ENCODE results near the gene XNDC1N.
A peak's percentile ranks its signal among the peaks of the same experiment; 100 is the strongest.
"Not testable (repeated sequence)": the region's sequence is repeated elsewhere in the genome, so short reads cannot be mapped to it uniquely, and the experiment has no call there.

The XNDC1N gene

GRCh38 chr11:71930556-71931244 lies 2.3 kb upstream of the XNDC1N start:
- no peak for DNase-seq

GRCh38 chr11:71929491-71929890 lies 1.1 kb upstream of the XNDC1N start:
- DNase-seq: no peak

DNA sequence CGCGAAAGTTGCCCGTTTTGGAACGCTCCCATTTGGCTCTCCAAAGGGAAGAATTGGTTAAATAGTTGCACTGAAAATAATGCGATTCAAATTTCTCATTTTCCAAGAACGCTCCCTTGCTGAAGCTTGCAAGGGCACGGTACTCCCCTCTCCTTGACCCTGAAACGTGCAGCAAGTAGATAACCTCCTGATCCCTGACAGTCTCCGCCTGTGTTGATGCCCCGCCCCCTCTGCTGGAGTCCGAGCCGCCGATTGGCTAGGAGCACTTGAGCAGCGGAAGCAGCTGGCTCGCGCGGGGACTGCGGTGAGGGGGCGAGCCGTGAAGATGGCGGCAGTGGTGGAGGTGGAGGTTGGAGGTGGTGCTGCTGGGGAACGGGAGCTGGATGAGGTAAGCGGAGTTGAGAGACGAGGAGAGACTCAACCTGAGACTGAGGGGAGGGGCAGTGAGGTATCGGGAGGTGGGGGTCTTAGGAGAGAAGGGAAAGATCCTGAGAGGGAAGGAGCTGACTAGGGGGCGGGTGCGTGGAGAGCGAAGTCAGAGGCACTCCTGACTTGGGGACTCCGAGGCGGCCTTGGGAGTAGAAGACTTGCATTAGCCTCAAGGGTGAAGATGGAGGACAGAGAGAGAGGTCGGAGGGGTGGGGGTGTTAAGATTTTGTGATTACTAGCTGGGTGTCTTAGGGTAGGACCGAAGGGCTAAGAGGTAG lies 496 bp upstream of the XNDC1N start, which contains the start of gene RNF121:
TSS of gene RNF121 (plus strand) at position 310 of the 707 bp plus-strand sequence. CDS start at position 326, 16 bp downstream.
- DNase-seq: peak; percentile 98

DNA sequence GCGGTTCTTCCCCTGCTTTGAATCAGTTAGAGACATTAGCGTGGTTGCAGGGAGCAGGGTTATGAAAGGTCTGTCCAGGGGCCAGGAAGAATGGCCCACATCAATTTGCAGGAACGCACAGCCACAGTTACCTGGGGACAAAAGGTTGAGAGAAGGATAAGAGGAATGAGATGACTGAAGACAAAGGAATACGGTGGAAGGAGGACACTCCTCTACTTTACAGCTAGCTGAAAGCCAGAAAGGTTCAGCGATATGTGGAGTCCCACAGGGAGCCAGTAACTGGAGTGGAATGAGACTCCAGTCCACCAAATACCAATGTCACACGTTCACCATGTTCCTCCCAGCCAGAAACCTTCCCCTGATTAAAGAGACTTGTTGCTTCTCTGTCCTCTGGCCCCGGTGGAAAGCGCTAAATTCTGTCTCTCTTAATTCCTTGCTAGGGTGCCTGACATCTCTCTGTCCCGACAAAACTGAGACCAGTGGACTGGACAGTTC lies 10.7 kb downstream of the XNDC1N start:
- no peak for DNase-seq

DNA sequence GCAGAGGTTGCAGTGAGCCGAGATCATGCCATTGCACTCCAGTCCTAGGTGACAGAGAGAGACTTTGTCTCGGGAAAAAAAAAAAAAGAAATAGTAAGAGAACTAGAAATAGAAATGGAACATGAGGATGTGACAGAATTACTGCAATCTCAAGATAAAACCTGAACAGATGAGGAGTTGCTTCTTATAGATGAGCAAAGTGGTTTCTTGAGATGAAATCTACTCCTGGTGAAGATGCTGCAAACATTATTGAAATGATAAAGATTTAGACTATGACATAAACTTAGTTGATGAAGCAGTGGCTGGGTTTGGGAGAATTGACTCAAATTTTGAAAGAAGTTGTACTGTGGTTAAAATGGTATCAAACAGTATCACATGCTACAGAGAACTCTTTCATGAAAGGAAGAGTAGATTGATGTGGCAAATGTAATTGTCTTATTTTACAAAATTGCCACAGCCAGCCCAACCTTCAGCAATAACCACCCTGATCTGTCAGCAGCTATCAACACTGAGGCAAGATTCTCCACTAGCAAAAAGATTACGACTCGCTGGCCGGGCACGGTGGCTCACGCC lies 13.7 kb downstream of the XNDC1N start:
- no peak for DNase-seq

DNA sequence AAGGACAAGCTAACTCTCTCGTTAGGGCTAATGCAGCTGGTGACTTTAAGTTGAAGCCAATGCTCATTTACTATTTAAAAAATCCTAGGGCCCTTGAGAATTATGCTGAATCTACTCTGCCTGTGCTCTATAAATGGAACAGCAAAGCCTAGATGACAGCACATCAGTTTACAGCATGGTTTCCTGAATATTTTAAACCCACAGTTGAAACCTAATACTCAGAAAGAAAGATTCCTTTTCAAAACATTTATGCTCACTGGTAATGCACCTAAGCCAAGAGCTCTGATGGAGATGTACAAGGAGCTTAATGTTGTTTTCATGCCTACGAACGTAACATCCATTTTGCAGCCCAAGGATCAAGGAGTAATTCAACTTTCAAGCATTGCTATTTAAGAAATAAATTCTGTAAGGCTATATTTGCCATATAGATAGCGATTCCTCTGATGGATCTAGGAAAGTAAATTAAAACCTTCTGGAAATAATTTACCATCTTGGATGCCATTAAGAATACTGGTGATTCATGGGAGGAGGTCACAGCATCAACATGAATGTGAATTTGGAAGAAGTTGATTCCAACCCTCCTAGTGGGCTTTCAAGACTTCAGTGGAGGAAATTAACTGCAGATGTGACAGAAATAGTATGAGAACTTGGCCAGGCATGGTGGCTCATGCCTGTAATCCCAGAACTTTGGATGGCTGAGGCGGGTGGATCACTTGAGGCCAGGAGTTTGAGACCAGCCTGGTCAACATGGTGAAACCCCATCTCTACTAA lies 14.5 kb downstream of the XNDC1N start:
- DNase-seq: no peak

DNA sequence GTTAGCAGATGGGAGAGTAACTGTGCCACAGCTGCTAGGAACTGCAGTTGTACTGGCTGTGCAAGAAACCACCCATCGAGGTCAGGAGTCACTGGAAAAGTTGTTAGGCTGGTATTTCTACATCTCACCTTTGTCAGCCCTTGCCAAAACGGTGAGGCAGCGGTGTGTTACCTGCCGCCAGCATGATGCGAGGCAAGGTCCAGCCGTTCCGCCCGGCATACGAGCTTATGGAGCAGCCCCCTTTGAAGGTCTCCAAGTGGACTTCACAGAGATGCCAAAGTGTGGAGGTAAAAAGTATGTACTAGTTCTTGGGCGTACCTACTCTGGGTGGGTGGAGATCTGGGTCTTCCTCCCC lies 16.4 kb downstream of the XNDC1N start:
- DNase-seq: not testable (repeated sequence)

- not testable (repeated sequence) for DNase-seq
Measured at GRCh38 chr11:71911321-71911985, 16.9 kb downstream of the XNDC1N start.

GRCh38 chr11:71910775-71911174 lies 17.6 kb downstream of the XNDC1N start:
- not testable (repeated sequence) for DNase-seq

DNA sequence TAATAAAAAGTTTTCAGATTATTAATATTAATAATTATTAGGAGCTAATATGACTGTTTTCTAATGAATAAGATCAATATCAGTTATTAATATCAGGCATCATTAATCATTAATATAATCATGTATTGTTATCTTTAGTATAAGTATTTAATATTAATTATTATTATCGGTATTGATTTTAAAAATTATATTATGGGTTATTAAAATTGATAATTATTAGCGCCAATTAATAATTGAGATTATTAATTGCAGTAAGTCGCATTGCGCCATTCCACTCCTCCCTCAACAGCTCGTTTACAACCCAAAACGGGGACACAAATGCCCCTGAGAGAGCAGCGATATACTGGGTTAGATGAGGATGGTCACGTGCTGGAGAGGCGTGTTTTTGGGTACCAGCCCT lies 20.2 kb downstream of the XNDC1N start:
- no peak for DNase-seq

DNA sequence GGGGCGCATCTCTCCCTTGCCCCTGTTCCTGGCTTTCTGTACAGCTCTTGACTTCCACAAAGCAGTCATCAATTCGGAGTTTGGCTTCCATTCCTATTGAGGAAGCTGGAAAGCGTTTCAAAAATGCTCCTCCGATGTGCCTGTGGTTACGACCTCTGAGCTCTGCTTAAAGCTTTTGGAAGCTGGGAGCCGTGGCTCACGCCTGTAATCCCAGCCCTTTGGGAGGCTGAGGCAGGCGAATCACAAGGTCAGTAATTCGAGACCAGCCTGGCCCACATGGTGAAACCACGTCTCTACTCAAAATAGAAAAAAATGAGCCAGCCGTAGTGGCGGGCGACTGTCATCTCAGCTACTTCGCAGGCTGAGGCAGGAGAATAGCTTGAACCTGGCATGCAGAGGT lies 27.3 kb downstream of the XNDC1N start:
- not testable (repeated sequence) for DNase-seq

DNA sequence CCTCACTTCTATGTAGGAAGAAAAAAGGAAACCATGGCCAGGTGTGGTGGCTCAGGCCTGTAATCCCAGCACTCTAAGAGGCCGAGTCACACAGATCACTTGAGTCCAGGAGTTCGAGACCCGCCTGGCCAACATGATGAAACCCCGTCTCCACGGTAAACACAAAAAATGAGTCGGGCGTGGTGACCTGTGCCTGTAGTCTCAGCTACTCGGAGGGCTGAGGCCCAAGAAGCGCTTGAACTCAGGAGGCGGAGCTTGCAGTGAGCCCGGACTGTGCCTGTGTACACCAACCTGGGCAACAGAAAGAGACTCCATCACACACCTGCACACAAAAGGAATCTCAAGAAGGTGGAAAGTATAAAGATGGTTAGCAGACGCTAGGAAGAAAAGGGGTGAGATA lies 32.4 kb downstream of the XNDC1N start:
- DNase-seq: no peak

GRCh38 chr11:71889181-71889872 lies 39.1 kb downstream of the XNDC1N start:
- not testable (repeated sequence) for DNase-seq

GRCh38 chr11:71888335-71889010 lies 39.9 kb downstream of the XNDC1N start:
- DNase-seq: not testable (repeated sequence)

GRCh38 chr11:71885806-71886205 lies 42.6 kb downstream of the XNDC1N start:
- not testable (repeated sequence) for DNase-seq
